ENCODE measurements around the gene CDX2.

DNA sequence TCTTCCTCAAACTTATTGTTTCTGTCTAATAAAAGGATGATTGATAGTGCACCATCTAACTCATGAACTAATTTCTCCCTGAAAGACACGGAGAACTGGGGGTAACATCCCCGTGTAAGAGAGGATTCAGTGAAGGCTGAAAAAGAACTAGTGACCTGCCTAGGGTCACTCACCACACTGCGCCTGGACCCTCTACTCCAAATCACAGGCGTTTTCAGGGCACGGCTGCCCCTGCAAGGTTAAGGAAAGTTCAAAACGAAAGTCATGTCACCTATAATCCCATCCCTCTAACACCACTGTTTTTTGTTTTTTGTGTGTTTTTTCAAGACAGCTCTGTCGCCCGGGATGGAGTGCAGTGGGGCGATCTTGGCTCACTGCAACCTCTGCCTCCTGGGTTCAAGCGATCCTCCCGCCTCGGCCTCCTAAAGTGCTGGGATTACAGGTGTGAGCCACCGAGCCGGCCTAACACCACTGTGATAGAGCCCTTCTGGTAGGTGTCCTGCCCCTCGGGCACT lies 10.7 kb upstream of the CDX2 start:
- TF ChIP-seq POLR2A (IDR thresholded peaks at IDR 0.05) (no peak), EP300 (IDR thresholded peaks at IDR 0.05; ENCODE audit: low read depth) (no peak)
- TF ChIP-seq, protein P1, sequence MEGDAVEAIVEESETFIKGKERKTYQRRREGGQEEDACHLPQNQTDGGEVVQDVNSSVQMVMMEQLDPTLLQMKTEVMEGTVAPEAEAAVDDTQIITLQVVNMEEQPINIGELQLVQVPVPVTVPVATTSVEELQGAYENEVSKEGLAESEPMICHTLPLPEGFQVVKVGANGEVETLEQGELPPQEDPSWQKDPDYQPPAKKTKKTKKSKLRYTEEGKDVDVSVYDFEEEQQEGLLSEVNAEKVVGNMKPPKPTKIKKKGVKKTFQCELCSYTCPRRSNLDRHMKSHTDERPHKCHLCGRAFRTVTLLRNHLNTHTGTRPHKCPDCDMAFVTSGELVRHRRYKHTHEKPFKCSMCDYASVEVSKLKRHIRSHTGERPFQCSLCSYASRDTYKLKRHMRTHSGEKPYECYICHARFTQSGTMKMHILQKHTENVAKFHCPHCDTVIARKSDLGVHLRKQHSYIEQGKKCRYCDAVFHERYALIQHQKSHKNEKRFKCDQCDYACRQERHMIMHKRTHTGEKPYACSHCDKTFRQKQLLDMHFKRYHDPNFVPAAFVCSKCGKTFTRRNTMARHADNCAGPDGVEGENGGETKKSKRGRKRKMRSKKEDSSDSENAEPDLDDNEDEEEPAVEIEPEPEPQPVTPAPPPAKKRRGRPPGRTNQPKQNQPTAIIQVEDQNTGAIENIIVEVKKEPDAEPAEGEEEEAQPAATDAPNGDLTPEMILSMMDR (IDR thresholded peaks at IDR 0.05): no peak
